Gastroesophageal sphincter (tissue), 3 donors: Measurements from ENCODE around the gene EEF2K.

ENCODE experiments used
- CTCF ChIP-seq, 4 experiments: fragments of 200-600 bp in 2 of 4; fragments of 450-650 bp in 2 of 4; sonication (generic) in 1 of 4; IDR thresholded peaks; one replicate each; pipeline ENCODE4 v1.5.1; 2017 to 2019; ENCODE audit warnings: antibody characterized with exemption in 4 of 4, mild to moderate bottlenecking in 2 of 4, moderate library complexity in 2 of 4
- EP300 ChIP-seq: sonication (generic); formaldehyde crosslinking; IDR thresholded peaks from one replicate; pipeline ENCODE4 v1.6.1; 2017; ENCODE audit warnings: antibody characterized with exemption, mild to moderate bottlenecking
- POLR2A ChIP-seq, 2 donors: fragments of 450-650 bp; IDR thresholded peaks; one replicate each; pipeline ENCODE4 v1.6.1; 2017; ENCODE audit warnings: antibody characterized with exemption in 2 of 2, mild to moderate bottlenecking in 2 of 2, moderate library complexity in 1 of 2
- POLR2AphosphoS5 ChIP-seq: sonication (generic); formaldehyde crosslinking; IDR thresholded peaks from one replicate; pipeline ENCODE4 v1.6.1; 2017; ENCODE audit warnings: antibody characterized with exemption

DNA sequence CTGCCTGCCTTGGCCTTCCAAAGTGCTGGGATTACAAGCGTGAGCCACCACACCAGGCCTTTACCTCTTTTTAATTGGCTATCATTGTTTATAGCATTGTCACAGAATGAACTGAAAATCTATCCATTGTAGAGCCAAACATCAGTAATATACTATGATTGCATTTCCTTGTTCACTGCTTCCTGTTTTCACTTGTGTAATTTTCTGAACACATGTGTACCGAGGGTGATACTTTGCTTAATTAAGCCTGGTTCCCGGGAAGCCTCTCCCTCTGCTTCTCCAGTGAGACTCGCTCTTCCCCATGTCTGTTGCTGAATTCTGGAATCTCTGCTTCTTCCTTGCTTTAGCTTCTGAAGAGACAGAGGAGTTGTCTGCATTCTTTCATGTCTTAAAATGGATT is 124.2 kb downstream of the EEF2K start:
- TF ChIP-seq CTCF (IDR thresholded peaks at IDR 0.05) (no peak), EP300 (no peak), POLR2AphosphoS5 (no peak), POLR2A (IDR thresholded peaks at IDR 0.05) (no peak)
